Right atrium auricular region (tissue), 2 donors: ENCODE results near the gene RASIP1. TPM values are rescaled to one million over a fixed set of nuclear protein-coding genes. Genes with fewer than 3 reads are reported as not detected.
"Not testable (repeated sequence)": the region's sequence is repeated elsewhere in the genome, so short reads cannot be mapped to it uniquely, and the experiment has no call there.

Experiments used
- DNase-seq: peaks from one replicate; pipeline ENCODE4 v3.0.0-alpha.2; 2019; ENCODE audit warnings: low spot score
- H3K27ac ChIP-seq, 2 donors: fragments of 200-600 bp; sonication (generic); 1 replicate in 1 of 2; 2 replicates in 1 of 2; pipeline ENCODE4 v1.5.1; 2016 to 2019
- H3K27me3 ChIP-seq, 2 donors: fragments of 200-600 bp; sonication (generic); one replicate each; pipeline versions ENCODE4 v1.5.1 to v1.6.0; 2017 to 2019
- H3K36me3 ChIP-seq: fragments of 200-600 bp; sonication (generic); one replicate; pipeline ENCODE4 v1.5.1; 2016
- H3K4me1 ChIP-seq, 2 donors: fragments of 200-600 bp; sonication (generic); one replicate each; pipeline versions ENCODE4 v1.5.1 to v1.6.0; 2017 to 2019
- H3K4me3 ChIP-seq, 2 donors: fragments of 200-600 bp; sonication (generic); 1 replicate in 1 of 2; 2 replicates in 1 of 2; pipeline ENCODE4 v1.5.1; 2017 to 2019; ENCODE audit warnings: mild to moderate bottlenecking in 1 of 2, moderate library complexity in 1 of 2
- H3K9me3 ChIP-seq, 2 donors: fragments of 200-600 bp; sonication (generic); one replicate each; pipeline ENCODE4 v1.5.1; 2019
- total RNA-seq, 2 donors: library from RNA; depleted of rRNA; stranded (reverse); fragments of >200 nt; gene quantifications; one replicate each; pipeline ENCODE4 v1.1.0, GENCODE V29; 2016
- TF ChIP-seq, protein P1 (sequence below), 2 donors: fragments of 200-600 bp; sonication (generic); IDR thresholded peaks; one replicate each; pipeline ENCODE4 v1.5.1; 2019; ENCODE audit warnings: antibody characterized with exemption in 2 of 2

RASIP1 gene
- total RNA-seq, 2 donors from 2014 or later, result 13.6 to 22.9 TPM

DNA sequence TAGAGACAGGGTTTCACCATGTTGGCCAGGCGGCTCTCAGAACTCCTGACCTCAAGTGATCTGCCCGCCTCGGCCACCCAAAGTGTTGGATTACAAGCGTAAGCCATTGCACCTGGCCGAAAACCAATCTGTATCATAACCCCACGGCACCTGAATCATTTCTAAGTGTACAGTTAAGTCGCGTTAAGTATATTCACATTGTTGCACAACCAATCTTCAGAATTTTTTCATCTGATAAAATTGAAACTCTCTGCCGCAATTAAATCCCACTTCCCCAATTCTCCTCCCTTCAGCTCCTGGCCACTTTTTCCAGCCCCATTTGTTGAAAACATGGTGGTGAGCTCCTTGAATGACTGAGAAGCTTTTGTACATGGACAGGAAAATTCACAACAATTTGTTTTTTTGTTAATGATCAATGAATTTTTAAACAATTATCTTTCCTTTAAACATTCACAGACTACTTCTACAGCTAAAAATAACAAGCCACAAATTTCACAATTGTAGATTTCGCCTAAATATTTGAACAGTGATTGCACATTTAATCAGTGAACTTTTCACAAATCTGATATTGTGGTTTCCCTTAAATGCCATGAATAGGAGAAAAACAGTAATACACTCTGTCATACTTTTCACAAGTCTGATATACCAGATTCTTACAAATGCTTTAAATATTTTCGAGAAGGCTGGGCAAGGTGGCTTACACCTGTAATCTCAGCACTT is 28.7 kb upstream of the RASIP1 start:
- Histone ChIP-seq H3K27me3 (no peaks in the 10 kb centered on the region), H3K27ac (no peak overlapping the region), H3K9me3 (no peaks in the 10 kb centered on the region), H3K4me3 (no peak overlapping the region), H3K4me1 (peaks cover 0 to 5% of the 10 kb centered on the region in 2 donors), H3K36me3 (no peaks in the 10 kb centered on the region)
- DNase-seq, result no peak
- TF ChIP-seq, protein P1, sequence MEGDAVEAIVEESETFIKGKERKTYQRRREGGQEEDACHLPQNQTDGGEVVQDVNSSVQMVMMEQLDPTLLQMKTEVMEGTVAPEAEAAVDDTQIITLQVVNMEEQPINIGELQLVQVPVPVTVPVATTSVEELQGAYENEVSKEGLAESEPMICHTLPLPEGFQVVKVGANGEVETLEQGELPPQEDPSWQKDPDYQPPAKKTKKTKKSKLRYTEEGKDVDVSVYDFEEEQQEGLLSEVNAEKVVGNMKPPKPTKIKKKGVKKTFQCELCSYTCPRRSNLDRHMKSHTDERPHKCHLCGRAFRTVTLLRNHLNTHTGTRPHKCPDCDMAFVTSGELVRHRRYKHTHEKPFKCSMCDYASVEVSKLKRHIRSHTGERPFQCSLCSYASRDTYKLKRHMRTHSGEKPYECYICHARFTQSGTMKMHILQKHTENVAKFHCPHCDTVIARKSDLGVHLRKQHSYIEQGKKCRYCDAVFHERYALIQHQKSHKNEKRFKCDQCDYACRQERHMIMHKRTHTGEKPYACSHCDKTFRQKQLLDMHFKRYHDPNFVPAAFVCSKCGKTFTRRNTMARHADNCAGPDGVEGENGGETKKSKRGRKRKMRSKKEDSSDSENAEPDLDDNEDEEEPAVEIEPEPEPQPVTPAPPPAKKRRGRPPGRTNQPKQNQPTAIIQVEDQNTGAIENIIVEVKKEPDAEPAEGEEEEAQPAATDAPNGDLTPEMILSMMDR (IDR thresholded peaks at IDR 0.05), result no peak

DNA sequence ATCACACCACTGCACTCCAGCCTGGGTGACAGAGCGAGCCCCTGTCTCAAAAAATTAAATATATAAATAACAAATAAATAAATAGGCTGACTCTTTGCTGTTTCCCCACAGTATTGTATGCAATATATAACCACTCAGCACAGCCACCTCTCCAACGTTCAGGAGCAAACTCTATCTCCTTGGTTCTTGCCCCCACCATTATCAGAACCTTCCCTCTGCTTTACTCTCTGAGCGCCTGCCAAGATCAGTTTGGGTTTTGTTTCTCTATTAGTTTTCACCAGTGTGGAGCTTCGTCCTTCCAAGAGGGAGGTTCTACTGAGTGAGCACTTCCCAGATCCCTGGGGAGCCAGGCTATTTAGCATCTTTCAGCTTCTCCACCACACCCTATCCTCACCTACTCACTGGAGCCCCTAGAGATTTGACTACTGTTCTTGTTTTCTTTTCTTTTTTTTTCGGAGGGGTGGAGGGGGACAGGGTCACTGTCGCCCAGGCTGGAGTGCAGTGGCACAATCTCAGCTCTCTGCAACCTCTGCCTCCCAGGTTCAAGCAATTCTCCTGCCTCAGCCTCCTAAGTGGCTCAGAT is 27.9 kb upstream of the RASIP1 start:
- DNase-seq, H3K36me3 ChIP-seq, H3K9me3 ChIP-seq, H3K4me3 ChIP-seq, H3K4me1 ChIP-seq, H3K27me3 ChIP-seq, H3K27ac ChIP-seq: not testable (repeated sequence)

DNA sequence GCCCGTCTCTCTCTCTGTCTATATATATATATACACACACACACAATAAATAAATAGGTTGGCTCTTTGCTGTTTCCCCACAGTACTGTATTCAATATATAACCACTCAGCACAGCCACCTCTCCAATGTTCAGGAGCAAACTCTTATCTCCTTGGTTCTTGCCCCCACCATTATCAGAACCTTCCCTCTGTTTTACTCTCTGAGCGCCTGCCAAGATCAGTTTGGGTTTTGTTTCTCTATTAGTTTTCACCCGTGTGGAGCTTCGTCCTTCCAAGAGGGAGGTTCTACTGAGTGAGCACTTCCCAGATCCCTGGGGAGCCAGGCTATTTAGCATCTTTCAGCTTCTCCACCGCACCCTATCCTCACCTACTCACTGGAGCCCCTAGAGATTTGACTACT is 25.4 kb upstream of the RASIP1 start:
- not testable (repeated sequence) for H3K4me1 ChIP-seq, H3K9me3 ChIP-seq, H3K4me3 ChIP-seq, DNase-seq, H3K27me3 ChIP-seq, H3K27ac ChIP-seq, H3K36me3 ChIP-seq

DNA sequence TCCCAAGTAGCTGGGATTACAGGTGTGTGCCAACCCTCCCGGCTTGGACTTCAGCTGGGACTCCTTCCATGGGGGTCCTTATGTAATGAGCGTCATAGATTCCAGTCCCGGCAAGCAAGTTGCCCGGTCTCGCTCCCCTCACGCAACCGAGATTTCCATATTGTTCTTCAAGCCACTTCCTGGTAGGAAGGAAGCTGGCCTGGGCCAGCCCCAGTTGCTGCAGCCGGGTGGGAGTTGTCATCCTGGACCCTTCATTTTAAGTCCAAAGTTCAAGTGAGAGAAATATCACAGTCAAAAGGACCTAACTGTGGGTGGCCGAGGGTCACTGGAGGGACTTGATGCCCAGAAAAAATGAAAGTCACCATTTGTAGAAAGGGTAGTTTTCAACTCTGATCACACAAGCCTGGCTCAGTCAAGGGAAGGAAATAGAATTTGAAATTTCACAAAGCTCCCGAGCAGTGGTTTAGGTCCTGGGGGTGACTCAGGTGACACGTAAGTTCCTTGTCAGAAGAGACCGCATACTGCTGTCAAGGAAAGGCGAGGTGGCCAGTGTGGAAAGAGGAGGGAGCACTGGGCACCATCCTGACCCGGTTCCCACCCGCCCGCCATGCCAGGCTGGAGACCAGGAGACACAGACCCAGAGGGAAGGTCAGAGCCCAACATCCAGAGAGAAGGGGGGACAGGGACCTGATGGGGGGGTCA is 20.2 kb upstream of the RASIP1 start:
- no peak for DNase-seq
- TF ChIP-seq, protein P1 (IDR thresholded peaks at IDR 0.05), result no peak
- Histone ChIP-seq H3K4me1 (no peaks in the 10 kb centered on the region), H3K4me3 (no peak overlapping the region), H3K36me3 (no peaks in the 10 kb centered on the region), H3K27me3 (no peaks in the 10 kb centered on the region), H3K9me3 (no peaks in the 10 kb centered on the region), H3K27ac (peak overlapping the region; percentile 46 to 58)

DNA sequence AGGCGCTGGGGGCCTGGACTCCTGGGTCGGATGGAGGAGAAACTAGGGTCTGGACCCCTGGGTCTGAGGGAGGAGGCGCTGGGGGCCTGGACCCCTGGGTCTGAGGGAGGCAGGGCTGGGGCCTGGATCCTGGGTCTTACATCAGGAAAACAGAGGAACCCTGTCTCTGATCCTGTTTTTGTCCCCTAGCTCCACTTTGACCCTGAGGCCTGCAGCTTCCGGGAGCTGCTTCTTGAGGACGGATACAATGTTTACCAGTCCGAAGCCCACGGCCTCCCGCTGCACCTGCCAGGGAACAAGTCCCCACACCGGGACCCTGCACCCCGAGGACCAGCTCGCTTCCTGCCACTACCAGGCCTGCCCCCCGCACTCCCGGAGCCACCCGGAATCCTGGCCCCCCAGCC is 17.3 kb upstream of the RASIP1 start:
- DNase-seq, result no peak
- Histone ChIP-seq H3K4me3 (no peak overlapping the region), H3K4me1 (peaks cover 0 to 5% of the 10 kb centered on the region in 2 donors), H3K9me3 (no peaks in the 10 kb centered on the region), H3K27me3 (no peaks in the 10 kb centered on the region), H3K27ac (no peak overlapping the region), H3K36me3 (no peaks in the 10 kb centered on the region)
- TF ChIP-seq, protein P1 (IDR thresholded peaks at IDR 0.05), result no peak

DNA sequence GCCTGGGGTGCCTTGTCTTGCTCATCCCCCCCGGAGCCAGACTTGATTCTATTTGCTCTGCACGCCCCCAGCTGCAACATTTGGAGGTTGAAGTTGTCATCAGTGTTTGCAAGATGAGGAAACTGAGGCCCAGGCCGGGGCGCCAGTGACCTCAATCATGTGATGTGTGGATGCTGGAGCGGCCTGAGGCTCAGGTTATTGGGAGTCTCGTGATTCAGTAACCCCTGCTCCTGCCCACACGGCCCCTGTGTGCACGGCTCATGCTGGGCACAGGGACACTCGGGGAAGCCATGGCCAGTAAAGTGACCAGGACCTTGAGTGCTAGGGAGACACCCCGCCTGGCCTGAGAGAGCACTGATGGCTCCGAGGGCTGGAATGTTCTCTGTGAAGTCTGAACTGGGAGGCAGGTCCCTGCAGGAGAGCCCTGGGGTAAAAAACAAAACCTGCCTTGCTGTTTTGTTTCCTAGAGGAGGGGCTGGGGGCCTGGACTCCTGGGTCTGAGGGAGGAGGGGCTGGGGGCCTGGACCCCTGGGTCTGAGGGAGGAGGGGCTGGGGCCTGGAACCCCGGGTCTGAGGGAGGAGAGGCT is 16.8 kb upstream of the RASIP1 start:
- Histone ChIP-seq H3K27me3 (no peaks in the 10 kb centered on the region), H3K4me3 (no peak overlapping the region), H3K4me1 (peaks cover 0 to 10% of the 10 kb centered on the region in 2 donors), H3K9me3 (no peaks in the 10 kb centered on the region), H3K36me3 (no peaks in the 10 kb centered on the region), H3K27ac (no peak overlapping the region)
- TF ChIP-seq, protein P1 (IDR thresholded peaks at IDR 0.05), result no peak
- no peak for DNase-seq
